ENCODE data around the gene YIPF1. TPM values are rescaled to one million over a fixed set of nuclear protein-coding genes. Genes with fewer than 3 reads are reported as not detected.
"Not testable (repeated sequence)": the region's sequence is repeated elsewhere in the genome, so short reads cannot be mapped to it uniquely, and the experiment has no call there.

YIPF1 gene
- total RNA-seq, 1 donor from 2014 or later: 39.3 TPM

DNA sequence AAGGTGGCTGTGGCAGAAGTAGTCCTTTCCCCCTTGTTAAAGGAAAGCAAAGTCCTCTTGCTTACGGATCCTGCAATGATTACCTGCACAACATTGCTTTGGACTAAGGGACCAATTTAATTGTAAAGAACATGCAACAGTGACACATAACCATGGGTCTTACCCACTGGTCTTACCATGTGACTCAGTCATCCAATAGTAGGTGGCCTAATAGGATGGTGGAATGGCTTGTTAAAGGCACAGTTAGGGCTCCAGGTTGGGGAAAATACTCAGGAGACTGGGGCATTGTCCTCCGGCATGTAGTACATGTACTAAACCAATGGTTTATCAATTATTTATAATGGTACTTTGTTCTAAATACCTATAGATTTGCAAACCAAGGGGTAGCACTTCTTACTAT is 2.1 kb upstream of the YIPF1 start:
- Mint-ChIP-seq H3K27me3 (ENCODE audit: unreplicated experiment) (no peaks in the 10 kb centered on the region), H3K4me3 (ENCODE audit: unreplicated experiment) (no peak overlapping the region), H3K36me3 (ENCODE audit: unreplicated experiment) (no peaks in the 10 kb centered on the region), H3K4me1 (ENCODE audit: low read depth, unreplicated experiment) (peaks cover 3% of the 10 kb centered on the region), H3K27ac (ENCODE audit: unreplicated experiment) (no peak overlapping the region), H3K9me3 (ENCODE audit: unreplicated experiment) (peaks cover 3% of the 10 kb centered on the region)
- no peak for DNase-seq
- TF ChIP-seq, protein P1, sequence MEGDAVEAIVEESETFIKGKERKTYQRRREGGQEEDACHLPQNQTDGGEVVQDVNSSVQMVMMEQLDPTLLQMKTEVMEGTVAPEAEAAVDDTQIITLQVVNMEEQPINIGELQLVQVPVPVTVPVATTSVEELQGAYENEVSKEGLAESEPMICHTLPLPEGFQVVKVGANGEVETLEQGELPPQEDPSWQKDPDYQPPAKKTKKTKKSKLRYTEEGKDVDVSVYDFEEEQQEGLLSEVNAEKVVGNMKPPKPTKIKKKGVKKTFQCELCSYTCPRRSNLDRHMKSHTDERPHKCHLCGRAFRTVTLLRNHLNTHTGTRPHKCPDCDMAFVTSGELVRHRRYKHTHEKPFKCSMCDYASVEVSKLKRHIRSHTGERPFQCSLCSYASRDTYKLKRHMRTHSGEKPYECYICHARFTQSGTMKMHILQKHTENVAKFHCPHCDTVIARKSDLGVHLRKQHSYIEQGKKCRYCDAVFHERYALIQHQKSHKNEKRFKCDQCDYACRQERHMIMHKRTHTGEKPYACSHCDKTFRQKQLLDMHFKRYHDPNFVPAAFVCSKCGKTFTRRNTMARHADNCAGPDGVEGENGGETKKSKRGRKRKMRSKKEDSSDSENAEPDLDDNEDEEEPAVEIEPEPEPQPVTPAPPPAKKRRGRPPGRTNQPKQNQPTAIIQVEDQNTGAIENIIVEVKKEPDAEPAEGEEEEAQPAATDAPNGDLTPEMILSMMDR (IDR thresholded peaks at IDR 0.05; ENCODE audit: partially characterized antibody, unreplicated experiment): no peak

DNA sequence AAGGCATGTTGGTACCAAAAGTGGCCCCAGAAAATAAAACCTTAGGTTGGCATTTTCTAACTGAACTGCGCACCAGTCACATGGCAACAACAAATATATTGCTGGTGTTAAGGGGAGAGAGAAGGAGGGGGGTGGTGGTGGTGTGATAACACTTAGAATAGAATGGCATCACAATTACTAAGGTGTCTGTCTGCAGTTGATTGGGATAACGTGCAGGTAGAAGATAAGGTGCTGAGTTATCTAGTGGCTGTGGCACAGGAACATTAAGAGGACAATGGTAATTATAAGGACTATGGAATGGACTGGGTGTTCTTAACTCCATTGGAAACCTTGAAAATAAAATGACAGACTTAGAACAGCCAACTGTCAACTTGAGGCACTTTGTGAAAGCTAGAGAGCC is 1.4 kb upstream of the YIPF1 start:
- H3K4me3 Mint-ChIP-seq (ENCODE audit: unreplicated experiment): no peak overlapping the region
- no peak for DNase-seq
- H3K4me1 Mint-ChIP-seq (ENCODE audit: low read depth, unreplicated experiment): peaks cover 3% of the 10 kb centered on the region
- no peaks in the 10 kb centered on the region for H3K27me3 Mint-ChIP-seq (ENCODE audit: unreplicated experiment)
- H3K27ac Mint-ChIP-seq (ENCODE audit: unreplicated experiment): no peak overlapping the region
- H3K9me3 Mint-ChIP-seq (ENCODE audit: unreplicated experiment): peaks cover 3% of the 10 kb centered on the region
- no peaks in the 10 kb centered on the region for H3K36me3 Mint-ChIP-seq (ENCODE audit: unreplicated experiment)
- TF ChIP-seq, protein P1 (IDR thresholded peaks at IDR 0.05; ENCODE audit: partially characterized antibody, unreplicated experiment): no peak

DNA sequence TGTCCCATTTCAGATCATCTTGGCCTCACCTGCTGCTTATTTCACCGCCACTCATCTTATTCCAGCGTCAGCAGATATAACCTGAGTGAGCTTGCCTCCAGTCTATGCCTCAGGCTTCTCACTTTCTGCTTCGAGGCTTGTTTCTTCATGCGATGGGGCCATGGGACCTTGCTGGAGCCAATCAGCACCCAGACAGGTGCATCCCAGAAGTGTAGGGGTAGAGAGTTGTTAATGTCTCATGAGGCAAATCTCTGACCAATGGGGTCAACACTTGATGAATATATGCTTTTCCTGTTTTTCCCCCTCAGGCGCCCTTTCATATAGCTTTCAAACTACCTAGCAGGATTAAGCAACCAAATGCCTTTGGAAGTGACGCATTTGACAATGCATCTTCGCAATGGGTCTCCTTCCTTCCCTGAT is 935 bp upstream of the YIPF1 start:
- no peaks in the 10 kb centered on the region for H3K36me3 Mint-ChIP-seq (ENCODE audit: unreplicated experiment)
- peak overlapping the region; percentile 97 for H3K4me3 Mint-ChIP-seq (ENCODE audit: unreplicated experiment)
- no peak for DNase-seq
- no peak overlapping the region for H3K27ac Mint-ChIP-seq (ENCODE audit: unreplicated experiment)
- no peaks in the 10 kb centered on the region for H3K27me3 Mint-ChIP-seq (ENCODE audit: unreplicated experiment)
- H3K9me3 Mint-ChIP-seq (ENCODE audit: unreplicated experiment): peaks cover 3% of the 10 kb centered on the region
- TF ChIP-seq, protein P1 (IDR thresholded peaks at IDR 0.05; ENCODE audit: partially characterized antibody, unreplicated experiment): no peak
- H3K4me1 Mint-ChIP-seq (ENCODE audit: low read depth, unreplicated experiment): peaks cover 3% of the 10 kb centered on the region

DNA sequence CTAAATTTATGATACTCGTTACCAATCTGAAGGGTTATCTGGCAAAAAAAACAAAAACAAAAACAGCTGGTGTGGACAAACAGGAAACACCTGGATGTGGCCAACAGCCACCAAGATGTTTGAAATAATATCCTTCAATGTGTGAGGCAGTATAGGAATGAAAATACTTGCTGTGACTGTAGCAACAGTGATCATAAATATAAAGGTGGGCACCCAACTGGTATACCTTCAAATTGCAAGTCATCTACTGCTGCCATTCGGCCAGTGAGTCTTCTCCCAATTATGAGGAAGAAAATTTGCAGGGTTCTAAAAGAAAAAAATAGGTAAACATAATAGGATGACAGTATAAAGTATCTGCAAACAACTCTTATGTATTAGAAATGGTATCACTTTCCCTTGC is 916 bp downstream of the YIPF1 start:
- peaks cover 3% of the 10 kb centered on the region for H3K9me3 Mint-ChIP-seq (ENCODE audit: unreplicated experiment)
- no peak for DNase-seq
- H3K36me3 Mint-ChIP-seq (ENCODE audit: unreplicated experiment): no peaks in the 10 kb centered on the region
- H3K4me3 Mint-ChIP-seq (ENCODE audit: unreplicated experiment): peak overlapping the region; percentile 97
- TF ChIP-seq, protein P1 (IDR thresholded peaks at IDR 0.05; ENCODE audit: partially characterized antibody, unreplicated experiment): no peak
- H3K4me1 Mint-ChIP-seq (ENCODE audit: low read depth, unreplicated experiment): peaks cover 3% of the 10 kb centered on the region
- no peak overlapping the region for H3K27ac Mint-ChIP-seq (ENCODE audit: unreplicated experiment)
- H3K27me3 Mint-ChIP-seq (ENCODE audit: unreplicated experiment): no peaks in the 10 kb centered on the region

DNA sequence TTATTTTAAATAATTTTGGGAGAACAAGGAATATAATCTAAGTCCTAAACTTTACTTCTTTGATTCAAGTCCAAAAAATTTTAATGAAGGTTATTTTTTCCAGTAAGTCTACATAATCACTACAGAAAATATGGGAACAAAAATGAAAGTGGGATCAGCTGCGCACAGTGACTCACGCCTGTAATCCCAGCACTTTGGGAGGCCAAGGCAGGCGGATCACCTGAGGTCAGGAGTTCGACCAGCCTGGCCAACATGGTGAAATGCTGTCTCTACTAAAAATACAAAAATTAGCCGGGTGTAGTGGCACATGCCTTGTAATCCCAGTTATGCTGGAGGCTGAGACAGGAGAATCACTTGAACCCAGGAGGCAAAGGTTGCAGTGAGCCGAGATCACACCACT is 6.0 kb downstream of the YIPF1 start:
- not testable (repeated sequence) for H3K36me3 Mint-ChIP-seq (ENCODE audit: unreplicated experiment); H3K4me3 Mint-ChIP-seq (ENCODE audit: unreplicated experiment); H3K27ac Mint-ChIP-seq (ENCODE audit: unreplicated experiment); H3K27me3 Mint-ChIP-seq (ENCODE audit: unreplicated experiment); DNase-seq; H3K9me3 Mint-ChIP-seq (ENCODE audit: unreplicated experiment); H3K4me1 Mint-ChIP-seq (ENCODE audit: low read depth, unreplicated experiment)

DNA sequence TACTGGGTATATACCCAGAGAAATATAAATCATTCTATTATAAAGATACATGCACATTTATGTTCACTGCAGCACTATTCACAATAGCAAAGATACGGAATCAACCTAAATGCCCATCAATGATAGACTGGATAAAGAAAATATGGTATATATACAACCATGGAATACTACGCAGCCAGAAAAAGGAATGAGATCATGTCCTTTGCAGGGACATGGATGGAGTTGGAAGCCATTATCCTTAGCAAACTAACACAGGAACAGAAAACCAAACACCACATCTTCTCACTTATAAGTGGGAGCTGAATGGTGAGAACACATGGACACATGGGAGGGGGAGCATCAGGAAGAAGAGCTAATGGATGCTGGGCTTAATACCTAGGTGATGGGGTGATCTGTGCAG is 7.7 kb downstream of the YIPF1 start:
- H3K4me1 Mint-ChIP-seq (ENCODE audit: low read depth, unreplicated experiment); H3K36me3 Mint-ChIP-seq (ENCODE audit: unreplicated experiment); H3K9me3 Mint-ChIP-seq (ENCODE audit: unreplicated experiment); DNase-seq; H3K27ac Mint-ChIP-seq (ENCODE audit: unreplicated experiment); H3K27me3 Mint-ChIP-seq (ENCODE audit: unreplicated experiment); H3K4me3 Mint-ChIP-seq (ENCODE audit: unreplicated experiment): not testable (repeated sequence)

Measured in glutamatergic neuron (in vitro differentiated cells).